Type B pancreatic cell (in vitro differentiated cells): ENCODE data around the gene WDHD1. TPM values are rescaled to one million over a fixed set of nuclear protein-coding genes. Genes with fewer than 3 reads are reported as not detected.
A peak's percentile ranks its signal among the peaks of the same experiment; 100 is the strongest.

Experiments used
- DNase-seq: peaks from one replicate; pipeline ENCODE4 v3.0.0; 2021; ENCODE audit warnings: mixed read lengths; ENCODE audit not compliant: unreplicated experiment; ENCODE audit errors: extremely low spot score
- H3K27ac Mint-ChIP-seq: 2 replicates; pipeline ENCODE4 v1.8.0; 2021; ENCODE audit warnings: mild to moderate bottlenecking, mixed read lengths
- H3K27me3 Mint-ChIP-seq: 2 replicates; pipeline ENCODE4 v1.8.0; 2021; ENCODE audit warnings: mixed read lengths
- H3K36me3 Mint-ChIP-seq: 2 replicates; pipeline ENCODE4 v1.8.0; 2021; ENCODE audit warnings: mixed read lengths
- H3K4me1 Mint-ChIP-seq: one replicate; pipeline ENCODE4 v1.8.0; 2021; ENCODE audit warnings: mixed read lengths; ENCODE audit not compliant: unreplicated experiment
- H3K4me3 Mint-ChIP-seq: 2 replicates; pipeline ENCODE4 v1.8.0; 2021; ENCODE audit warnings: mild to moderate bottlenecking, mixed read lengths
- H3K9me3 Mint-ChIP-seq: 2 replicates; pipeline ENCODE4 v1.8.0; 2021; ENCODE audit warnings: mixed read lengths
- CTCF ChIP-seq: fragments of 200-600 bp; sonication (generic); conservative IDR thresholded peaks from 2 replicates; pipeline ENCODE4 v1.5.0; 2021; ENCODE audit warnings: antibody characterized with exemption, mild to moderate bottlenecking
- total RNA-seq: library from RNA; stranded (reverse); gene quantifications from 2 replicates; pipeline ENCODE4 v1.2.1, GENCODE V29; 2021; ENCODE audit warnings: low replicate concordance

Gene WDHD1
- total RNA-seq, 1 donor from 2014 or later: 36.0 TPM

DNA sequence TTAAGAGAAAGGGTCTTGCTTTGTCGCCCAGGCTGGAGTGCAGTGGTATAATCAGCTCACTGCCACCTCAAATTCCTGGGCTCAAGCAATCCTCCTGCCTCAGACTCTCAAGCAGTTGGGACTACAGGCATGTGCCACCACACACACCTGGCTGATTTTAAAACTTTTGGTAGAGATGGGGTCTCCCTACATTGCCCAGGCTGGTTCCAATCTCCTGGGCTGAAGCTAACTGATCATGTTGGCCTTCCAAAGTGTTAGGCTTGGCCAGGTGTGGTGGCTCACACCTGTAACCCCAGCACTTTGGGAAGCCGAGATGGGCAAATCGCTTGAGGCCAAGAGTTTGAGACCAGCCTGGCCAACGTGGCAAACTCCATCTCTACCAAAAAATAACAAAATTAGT, 80.4 kb downstream of the WDHD1 start:
- Mint-ChIP-seq H3K9me3 (no peaks in the 10 kb centered on the region), H3K4me3 (no peak overlapping the region), H3K27me3 (no peaks in the 10 kb centered on the region), H3K36me3 (peaks cover 25% of the 10 kb centered on the region), H3K27ac (no peak overlapping the region), H3K4me1 (no peaks in the 10 kb centered on the region)
- no peak for TF ChIP-seq CTCF
- no peak for DNase-seq

DNA sequence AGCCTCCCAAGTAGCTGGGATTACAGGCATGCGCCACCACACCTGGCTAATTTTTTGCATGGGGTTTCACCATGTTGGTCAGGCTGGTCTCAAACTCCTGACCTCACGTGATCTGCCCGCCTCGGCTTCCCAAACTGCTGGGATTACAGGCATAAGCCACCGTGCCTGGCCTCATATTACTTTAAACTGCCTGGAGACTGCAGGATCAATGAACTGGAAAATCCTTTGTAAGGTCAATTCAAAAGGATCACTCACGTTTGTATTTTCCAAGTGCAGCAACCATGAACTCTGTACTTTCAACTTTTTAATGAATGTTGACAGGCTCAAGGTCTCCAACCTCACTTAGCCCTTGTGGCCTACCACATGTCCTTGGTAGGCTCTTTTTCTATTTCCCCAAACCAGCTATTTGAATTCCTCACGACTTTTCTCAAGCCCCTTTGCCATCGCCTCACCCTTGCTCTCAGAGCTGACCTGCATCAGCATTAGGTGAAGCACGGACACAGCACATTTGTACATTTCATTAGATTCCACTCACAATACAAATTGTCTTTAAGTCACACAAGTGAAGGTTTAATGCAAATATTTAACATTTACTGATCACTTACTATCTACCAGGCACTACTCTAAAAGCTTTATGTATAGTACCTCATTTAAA, 82.0 kb downstream of the WDHD1 start:
- no peaks in the 10 kb centered on the region for H3K9me3 Mint-ChIP-seq
- no peak overlapping the region for H3K4me3 Mint-ChIP-seq
- H3K27ac Mint-ChIP-seq: no peak overlapping the region
- H3K27me3 Mint-ChIP-seq: no peaks in the 10 kb centered on the region
- H3K4me1 Mint-ChIP-seq: no peaks in the 10 kb centered on the region
- TF ChIP-seq CTCF: no peak
- DNase-seq: no peak
- peaks cover 21% of the 10 kb centered on the region for H3K36me3 Mint-ChIP-seq

DNA sequence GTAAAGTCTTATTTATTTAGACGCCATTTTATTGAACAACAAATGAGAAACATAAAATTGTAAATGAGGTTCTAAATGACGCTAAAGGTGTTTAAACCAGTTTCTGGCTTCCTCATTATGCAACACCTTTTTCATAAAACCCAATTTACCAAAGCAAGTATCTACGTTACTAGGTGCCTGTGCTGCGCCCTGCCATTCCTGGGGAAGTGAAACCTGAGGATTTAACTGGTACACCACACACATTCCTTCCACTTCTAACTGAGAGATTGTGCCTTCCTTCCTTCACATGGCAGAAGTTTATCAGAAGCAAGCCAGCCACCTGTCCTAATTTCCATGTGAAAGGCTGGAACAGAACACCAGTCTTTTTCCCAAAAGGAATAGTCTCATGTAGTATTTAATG, 84.0 kb downstream of the WDHD1 start:
- DNase-seq: no peak
- peaks cover 13% of the 10 kb centered on the region for H3K36me3 Mint-ChIP-seq
- no peak for TF ChIP-seq CTCF
- H3K4me1 Mint-ChIP-seq: no peaks in the 10 kb centered on the region
- no peak overlapping the region for H3K27ac Mint-ChIP-seq
- no peak overlapping the region for H3K4me3 Mint-ChIP-seq
- no peaks in the 10 kb centered on the region for H3K9me3 Mint-ChIP-seq
- H3K27me3 Mint-ChIP-seq: no peaks in the 10 kb centered on the region

DNA sequence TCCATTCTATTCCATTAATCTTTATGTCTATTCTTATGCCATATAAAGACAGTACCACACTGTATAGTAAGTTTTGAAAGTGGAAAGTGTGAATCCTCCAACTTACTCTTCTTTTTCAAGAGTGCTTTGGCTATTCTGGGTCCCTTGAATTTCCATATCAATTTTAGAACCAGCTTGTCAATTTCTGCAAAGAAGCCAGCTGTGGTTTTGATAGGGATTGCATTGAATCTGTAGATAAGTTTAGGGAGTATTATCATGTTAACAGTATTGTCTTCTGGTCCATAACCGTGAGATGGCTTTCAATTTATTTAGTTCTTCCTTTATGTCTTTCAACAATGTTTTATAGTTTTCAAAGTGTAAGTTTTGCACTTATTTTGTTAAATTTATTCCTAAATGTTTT, 90.1 kb downstream of the WDHD1 start:
- TF ChIP-seq CTCF: no peak
- no peak overlapping the region for H3K4me3 Mint-ChIP-seq
- H3K9me3 Mint-ChIP-seq: no peaks in the 10 kb centered on the region
- DNase-seq: no peak
- no peaks in the 10 kb centered on the region for H3K4me1 Mint-ChIP-seq
- H3K27me3 Mint-ChIP-seq: no peaks in the 10 kb centered on the region
- no peaks in the 10 kb centered on the region for H3K36me3 Mint-ChIP-seq
- H3K27ac Mint-ChIP-seq: no peak overlapping the region

GRCh38 chr14:54935958-54936357, 90.9 kb downstream of the WDHD1 start:
- H3K27me3 Mint-ChIP-seq: no peaks in the 10 kb centered on the region

More at GRCh38 chr14:54935958-54936357, 90.9 kb downstream of the WDHD1 start:
- H3K9me3 Mint-ChIP-seq: no peaks in the 10 kb centered on the region
- no peak for DNase-seq
- H3K4me3 Mint-ChIP-seq: no peak overlapping the region
- H3K4me1 Mint-ChIP-seq: no peaks in the 10 kb centered on the region
- TF ChIP-seq CTCF: peak; percentile 15
- no peak overlapping the region for H3K27ac Mint-ChIP-seq
- no peaks in the 10 kb centered on the region for H3K36me3 Mint-ChIP-seq
